HUES64 (cell line): ENCODE data around the gene KLHL18.
A peak's percentile ranks its signal among the peaks of the same experiment; 100 is the strongest.
"Not testable (repeated sequence)": the region's sequence is repeated elsewhere in the genome, so short reads cannot be mapped to it uniquely, and the experiment has no call there.

Experiments
- H3K27ac ChIP-seq: 2 replicates; pipeline ENCODE4 v1.7.0; 2013; ENCODE audit warnings: low read depth, low read length, inconsistent platforms
- H3K27me3 ChIP-seq: 2 replicates; pipeline ENCODE4 v1.6.1; 2013; ENCODE audit warnings: mild to moderate bottlenecking, low read length; ENCODE audit not compliant: insufficient read depth
- H3K36me3 ChIP-seq: 2 replicates; pipeline ENCODE4 v1.6.1; 2013; ENCODE audit warnings: mild to moderate bottlenecking, low read length; ENCODE audit not compliant: insufficient read depth
- H3K4me1 ChIP-seq: 2 replicates; pipeline ENCODE4 v1.6.1; 2013; ENCODE audit warnings: mild to moderate bottlenecking, low read length, moderate library complexity; ENCODE audit not compliant: insufficient read depth
- H3K4me3 ChIP-seq: 2 replicates; pipeline ENCODE4 v1.5.1; 2013; ENCODE audit warnings: mild to moderate bottlenecking, low read length, moderate library complexity
- H3K9ac ChIP-seq: 2 replicates; pipeline ENCODE4 v1.6.1; 2013; ENCODE audit warnings: mild to moderate bottlenecking, low read depth, low read length
- H3K9me3 ChIP-seq: 2 replicates; pipeline ENCODE4 v1.6.1; 2013; ENCODE audit warnings: low read depth, low read length; ENCODE audit not compliant: insufficient read depth
- WGBS: fragments of 150-250, 120-280 bp; methylation state at CpG from one replicate; pipeline ENCODE4 v1.1.7; 2013; ENCODE audit warnings: missing lambda C conversion rate; 5-methylcytosine and 5-hydroxymethylcytosine counted together

KLHL18 gene

GRCh38 chr3:47366833-47367232 is 84.1 kb downstream of the KLHL18 start:
- no peak overlapping the region for H3K4me3 ChIP-seq
- WGBS: 95% methylated on average over 2 of the region's 2 CpGs
- H3K9ac ChIP-seq: no peak overlapping the region
- no peaks in the 10 kb centered on the region for H3K9me3 ChIP-seq
- no peak overlapping the region for H3K27ac ChIP-seq
- no peaks in the 10 kb centered on the region for H3K36me3 ChIP-seq
- peaks cover 5% of the 10 kb centered on the region for H3K4me1 ChIP-seq
- no peaks in the 10 kb centered on the region for H3K27me3 ChIP-seq

GRCh38 chr3:47367631-47368030 is 84.9 kb downstream of the KLHL18 start:
- no peak overlapping the region for H3K27ac ChIP-seq
- peaks cover 5% of the 10 kb centered on the region for H3K4me1 ChIP-seq
- no peaks in the 10 kb centered on the region for H3K36me3 ChIP-seq
- H3K9ac ChIP-seq: no peak overlapping the region
- no peak overlapping the region for H3K4me3 ChIP-seq
- H3K27me3 ChIP-seq: no peaks in the 10 kb centered on the region
- WGBS: over 99% methylated on average over 7 of the region's 7 CpGs
- H3K9me3 ChIP-seq: no peaks in the 10 kb centered on the region

GRCh38 chr3:47370020-47370419 is 87.3 kb downstream of the KLHL18 start:
- H3K27ac ChIP-seq, H3K4me3 ChIP-seq, H3K4me1 ChIP-seq, H3K9me3 ChIP-seq, H3K27me3 ChIP-seq, H3K9ac ChIP-seq, H3K36me3 ChIP-seq: not testable (repeated sequence)
- WGBS: 91% methylated on average over 8 of the region's 8 CpGs

- Histone ChIP-seq H3K9ac (no peak overlapping the region), H3K4me3 (no peak overlapping the region)
Observed at GRCh38 chr3:47370887-47371697, 88.3 kb downstream of the KLHL18 start.

GRCh38 chr3:47374587-47374986 is 91.8 kb downstream of the KLHL18 start:
- Histone ChIP-seq H3K36me3 (no peaks in the 10 kb centered on the region), H3K9me3 (no peaks in the 10 kb centered on the region), H3K27me3 (no peaks in the 10 kb centered on the region), H3K4me3 (no peak overlapping the region), H3K9ac (no peak overlapping the region), H3K4me1 (peaks cover 6% of the 10 kb centered on the region), H3K27ac (no peak overlapping the region)

More at GRCh38 chr3:47370887-47371697, 88.3 kb downstream of the KLHL18 start:
- Histone ChIP-seq H3K9me3 (no peaks in the 10 kb centered on the region), H3K4me1 (peaks cover 5% of the 10 kb centered on the region), H3K27me3 (no peaks in the 10 kb centered on the region), H3K27ac (no peak overlapping the region), H3K36me3 (no peaks in the 10 kb centered on the region)
- WGBS: 56% methylated on average over 9 of the region's 13 CpGs

- H3K36me3 ChIP-seq: no peaks in the 10 kb centered on the region
- peaks cover 6% of the 10 kb centered on the region; the same call in 1 of the 2 replicates for H3K4me1 ChIP-seq
- 75% methylated on average over 3 of the region's 3 CpGs for WGBS
- no peaks in the 10 kb centered on the region for H3K27me3 ChIP-seq
- H3K4me3 ChIP-seq: no peak overlapping the region
- H3K27ac ChIP-seq: no peak overlapping the region
- H3K9me3 ChIP-seq: no peaks in the 10 kb centered on the region
- H3K9ac ChIP-seq: no peak overlapping the region
Observed at GRCh38 chr3:47376393-47376792, 93.6 kb downstream of the KLHL18 start.

- WGBS: 86% methylated on average over 2 of the region's 2 CpGs
- no peaks in the 10 kb centered on the region for H3K9me3 ChIP-seq
- no peaks in the 10 kb centered on the region for H3K36me3 ChIP-seq
- no peak overlapping the region for H3K27ac ChIP-seq
- no peaks in the 10 kb centered on the region for H3K27me3 ChIP-seq
- H3K9ac ChIP-seq: no peak overlapping the region
- peaks cover 6% of the 10 kb centered on the region; the same call in 1 of the 2 replicates for H3K4me1 ChIP-seq
- no peak overlapping the region for H3K4me3 ChIP-seq
Observed at GRCh38 chr3:47377186-47377585, 94.4 kb downstream of the KLHL18 start.

- Histone ChIP-seq H3K4me1 (peaks cover 6% of the 10 kb centered on the region; the same call in 1 of the 2 replicates), H3K9me3 (no peaks in the 10 kb centered on the region), H3K4me3 (no peak overlapping the region), H3K9ac (no peak overlapping the region), H3K36me3 (no peaks in the 10 kb centered on the region), H3K27ac (no peak overlapping the region), H3K27me3 (no peaks in the 10 kb centered on the region)
Observed at GRCh38 chr3:47378869-47379268, 96.1 kb downstream of the KLHL18 start.

GRCh38 chr3:47379411-47379899 is 96.7 kb downstream of the KLHL18 start:
- no peak overlapping the region for H3K27ac ChIP-seq
- H3K4me1 ChIP-seq: peaks cover 6% of the 10 kb centered on the region; the same call in 1 of the 2 replicates
- H3K36me3 ChIP-seq: no peaks in the 10 kb centered on the region
- H3K27me3 ChIP-seq: no peaks in the 10 kb centered on the region
- no peaks in the 10 kb centered on the region for H3K9me3 ChIP-seq
- no peak overlapping the region for H3K9ac ChIP-seq
- H3K4me3 ChIP-seq: peak overlapping the region; percentile 93
- WGBS: 93% methylated on average over 19 of the region's 19 CpGs

GRCh38 chr3:47380026-47380600 is 97.4 kb downstream of the KLHL18 start:
- Histone ChIP-seq H3K9ac (peak overlapping the region; percentile 84), H3K9me3 (no peaks in the 10 kb centered on the region), H3K27me3 (no peaks in the 10 kb centered on the region), H3K4me3 (peak overlapping the region; percentile 93), H3K4me1 (peaks cover 6% of the 10 kb centered on the region; the same call in 1 of the 2 replicates), H3K27ac (peak overlapping the region; percentile 89), H3K36me3 (0 out of 2 replicates have a peak, but pooled peaks cover 2% of the 10 kb centered on the region)
- WGBS: 15% methylated on average over 22 of the region's 23 CpGs

GRCh38 chr3:47380601-47381316 is 98.0 kb downstream of the KLHL18 start, which contains the start of gene PTPN23:
TSS of gene PTPN23 (plus strand) at chr3:47381021. CDS start at chr3:47381097, 76 bp downstream.
- Histone ChIP-seq H3K9ac (peak within 1 kb of the TSS; percentile 84), H3K4me3 (peak within 1 kb of the TSS; percentile 93), H3K36me3 (0 out of 2 replicates have a peak, but pooled peaks cover 4% of the 10 kb centered on the region), H3K9me3 (no peaks in the 10 kb centered on the region), H3K4me1 (peaks cover 6% of the 10 kb centered on the region; the same call in 1 of the 2 replicates), H3K27ac (peak within 1 kb of the TSS; percentile 89), H3K27me3 (no peaks in the 10 kb centered on the region)
- WGBS: under 1% methylated on average over 60 of the region's 61 CpGs
